Measurements from ENCODE around the gene ATXN8OS. TPM values are rescaled to one million over a fixed set of nuclear protein-coding genes. Genes with fewer than 3 reads are reported as not detected.

ATXN8OS gene
- not detected in 2 replicates for total RNA-seq

DNA sequence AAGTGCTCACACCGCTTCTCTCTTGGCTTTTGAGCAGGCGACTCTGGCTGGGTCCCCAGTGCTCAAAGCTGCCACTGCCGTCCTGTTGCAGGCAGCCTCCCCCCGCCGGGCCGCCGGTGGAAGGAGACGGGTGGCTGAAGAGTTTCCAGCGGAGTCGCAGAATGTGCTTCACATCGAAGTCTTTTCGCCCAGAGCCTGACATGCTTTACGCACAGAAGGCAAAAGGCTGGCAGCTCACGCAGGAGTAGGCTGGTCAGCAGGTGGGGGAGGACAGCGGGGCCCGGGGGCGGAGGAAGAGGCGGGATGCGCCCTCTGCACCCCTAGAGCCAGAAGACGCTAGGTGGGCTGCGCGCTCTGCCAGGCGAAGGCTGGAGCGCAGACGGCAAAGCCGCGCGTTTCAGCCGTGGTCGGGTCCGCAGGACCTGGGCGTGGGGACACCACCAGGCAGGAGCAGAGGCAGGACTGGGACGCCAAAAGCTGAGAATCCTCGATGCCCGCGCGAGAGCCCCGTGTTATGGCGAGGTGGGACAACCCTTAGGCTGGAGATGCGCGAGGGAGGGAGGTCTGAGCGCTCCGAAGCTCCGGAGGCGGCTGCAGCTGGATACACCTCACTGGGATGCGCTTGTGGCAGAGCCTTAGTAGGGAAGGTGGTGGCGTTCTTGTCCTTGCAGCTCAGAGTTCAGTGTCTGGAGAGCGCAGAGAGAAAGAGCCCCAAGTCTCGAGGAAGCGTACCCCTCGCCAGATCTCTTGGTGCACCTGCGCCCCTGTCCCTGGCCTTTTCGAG, at the start of gene ATXN8OS:
Gene ATXN8OS, plus strand, starts transcription at position 329 of the 784 bp plus-strand sequence.

DNA sequence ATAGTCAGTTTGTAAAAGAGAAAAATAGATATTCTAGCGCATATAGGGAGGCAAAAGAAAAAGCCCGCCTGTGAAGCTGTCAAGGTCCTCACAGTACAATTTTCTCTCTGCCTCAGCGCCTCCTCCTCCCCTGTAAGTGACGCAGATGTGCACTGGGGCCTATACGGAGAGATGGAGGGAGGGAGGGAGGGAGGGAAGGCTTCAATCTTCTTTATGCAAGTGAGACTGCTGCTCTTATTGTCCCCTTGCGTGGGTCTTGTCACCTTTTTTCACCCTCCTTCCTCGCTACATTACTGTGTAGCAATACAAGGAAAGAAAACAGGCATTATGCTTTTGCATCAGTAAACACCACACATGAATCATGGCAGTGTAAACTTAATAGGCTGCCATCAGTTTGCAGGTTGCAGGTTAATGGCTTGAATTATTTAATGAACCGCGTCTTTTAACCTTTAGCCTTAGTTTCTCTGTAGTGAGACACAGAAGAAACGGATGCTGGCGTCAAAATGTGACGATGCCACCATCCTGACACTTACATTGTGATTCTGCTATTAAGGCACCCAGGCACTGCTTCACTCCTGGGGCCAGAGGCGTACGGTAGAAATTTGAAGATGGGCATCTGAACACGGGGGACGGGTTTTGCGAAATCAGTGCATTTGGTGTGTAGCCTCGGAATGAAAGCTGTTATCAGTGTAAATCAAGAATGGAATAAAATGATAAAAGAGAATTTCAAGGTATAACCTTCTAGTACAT, 905 bp downstream of the ATXN8OS start, which contains the start of gene KLHL1:
Gene KLHL1, minus strand, starts transcription at position 97 of the 750 bp plus-strand sequence. CDS start 753 bp downstream, outside the sequence.

Other genes with a start within 250 kb of the ATXN8OS start
- gene KLHL1, start 626 bp downstream of the ATXN8OS start, total RNA-seq: not detected in 2 replicates